GM19397 (cell line): ENCODE results near the gene ISG15.
"Not testable (repeated sequence)": the region's sequence is repeated elsewhere in the genome, so short reads cannot be mapped to it uniquely, and the experiment has no call there.

ENCODE experiments used
- ATAC-seq: cut with Tn5 transposase; IDR thresholded peaks from one replicate; pipeline ENCODE4 v1.9.1; 2021; ENCODE audit warnings: mild to moderate bottlenecking, moderate library complexity; ENCODE audit not compliant: unreplicated experiment

Gene ISG15

DNA sequence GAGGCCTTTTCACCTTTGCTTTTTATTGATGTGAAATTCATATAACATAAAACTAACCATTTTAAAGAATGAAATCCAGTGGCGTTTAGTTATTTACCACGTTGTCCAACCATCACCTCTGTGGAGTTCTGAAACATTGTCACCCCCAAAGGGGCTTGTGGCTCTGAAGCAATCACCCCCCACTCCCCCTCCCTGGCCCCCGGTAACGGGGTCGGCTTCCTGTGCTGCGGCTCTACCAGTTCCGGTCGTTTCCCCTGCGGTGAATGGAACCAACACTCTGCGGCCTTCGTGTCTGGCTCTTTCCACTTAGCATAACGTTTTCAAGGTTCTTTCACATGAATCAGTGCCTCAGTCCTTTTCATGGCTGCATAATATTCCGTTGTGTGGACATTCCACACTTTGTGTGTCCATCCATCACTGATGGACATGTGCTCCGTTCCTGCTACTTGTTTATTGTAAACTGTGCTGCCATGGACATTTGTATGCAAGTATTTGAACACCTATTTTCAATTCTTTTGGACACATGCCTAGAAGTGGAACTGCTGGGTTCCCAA, 1.8 kb upstream of the ISG15 start:
- no peak for ATAC-seq

DNA sequence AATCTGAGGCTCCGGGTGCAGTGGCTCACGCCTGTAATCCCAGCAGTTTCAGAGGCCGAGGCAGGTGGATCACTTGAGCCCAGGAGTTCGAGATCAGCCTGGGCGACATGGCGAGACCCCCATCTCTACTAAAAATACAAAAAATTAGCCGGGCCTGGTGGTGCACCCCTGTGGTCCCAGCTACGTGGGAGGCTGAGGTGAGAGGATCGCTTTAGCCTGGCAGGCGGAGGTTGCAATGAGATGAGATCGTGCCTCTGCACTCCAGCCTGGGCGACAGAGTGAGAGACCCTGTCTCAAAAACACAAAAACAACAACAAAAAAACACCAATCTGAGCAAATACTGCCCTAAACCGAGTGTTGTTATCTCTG, 577 bp upstream of the ISG15 start:
- ATAC-seq: not testable (repeated sequence)

DNA sequence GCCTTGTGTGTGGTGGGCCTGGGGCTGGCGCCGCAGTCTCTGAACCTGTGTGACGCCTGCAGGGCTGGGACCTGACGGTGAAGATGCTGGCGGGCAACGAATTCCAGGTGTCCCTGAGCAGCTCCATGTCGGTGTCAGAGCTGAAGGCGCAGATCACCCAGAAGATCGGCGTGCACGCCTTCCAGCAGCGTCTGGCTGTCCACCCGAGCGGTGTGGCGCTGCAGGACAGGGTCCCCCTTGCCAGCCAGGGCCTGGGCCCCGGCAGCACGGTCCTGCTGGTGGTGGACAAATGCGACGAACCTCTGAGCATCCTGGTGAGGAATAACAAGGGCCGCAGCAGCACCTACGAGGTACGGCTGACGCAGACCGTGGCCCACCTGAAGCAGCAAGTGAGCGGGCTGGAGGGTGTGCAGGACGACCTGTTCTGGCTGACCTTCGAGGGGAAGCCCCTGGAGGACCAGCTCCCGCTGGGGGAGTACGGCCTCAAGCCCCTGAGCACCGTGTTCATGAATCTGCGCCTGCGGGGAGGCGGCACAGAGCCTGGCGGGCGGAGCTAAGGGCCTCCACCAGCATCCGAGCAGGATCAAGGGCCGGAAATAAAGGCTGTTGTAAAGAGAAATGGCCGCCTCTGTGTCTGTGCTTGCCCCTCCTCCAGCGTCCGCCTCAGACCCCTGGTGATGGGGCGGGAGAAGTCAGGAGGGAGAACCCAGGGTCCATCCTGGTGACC, 788 bp downstream of the ISG15 start:
- peak; percentile 4 for ATAC-seq

DNA sequence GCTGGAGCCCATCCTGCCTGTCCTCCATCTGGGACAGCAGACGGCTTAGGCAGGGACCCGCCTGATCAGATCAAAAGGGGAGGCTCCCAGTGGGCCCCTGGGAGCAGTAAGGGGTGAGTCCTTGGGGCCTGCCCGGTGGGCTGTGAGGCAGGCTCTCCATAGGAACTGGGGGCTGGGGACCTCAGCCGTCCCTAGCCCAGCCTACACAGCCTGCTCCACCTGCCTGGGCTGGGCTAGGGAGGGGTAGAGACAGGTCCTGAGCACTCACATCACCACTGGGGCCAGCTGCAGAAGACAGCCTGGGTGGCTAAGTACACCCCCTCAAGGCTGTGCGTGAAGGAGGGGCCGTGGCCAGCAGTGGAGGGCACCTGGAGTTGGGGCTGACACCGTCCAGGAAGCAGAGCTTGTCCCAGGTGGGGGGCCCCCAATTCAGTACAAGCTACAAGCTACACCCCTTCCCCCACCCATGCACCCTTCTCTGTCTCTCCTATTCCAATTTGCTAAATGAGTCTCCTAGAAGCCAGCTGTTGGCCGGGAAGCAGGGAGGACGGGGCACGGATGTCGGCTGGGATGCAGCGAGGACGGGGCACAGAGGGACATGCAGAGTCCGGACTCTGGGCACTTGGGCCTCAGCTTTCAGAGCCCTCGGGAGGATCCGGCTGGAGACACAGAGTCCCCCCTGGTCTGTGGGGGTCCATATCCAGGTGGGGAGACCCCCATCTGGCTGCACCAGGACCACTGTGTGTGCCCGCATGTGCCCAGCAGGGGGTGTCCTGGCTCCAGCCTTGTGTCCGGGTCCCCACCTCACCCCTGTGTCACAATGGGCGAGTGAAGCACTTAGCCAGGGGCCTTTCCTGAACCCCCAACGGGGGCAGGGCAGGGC, 1.7 kb downstream of the ISG15 start:
- no peak for ATAC-seq

DNA sequence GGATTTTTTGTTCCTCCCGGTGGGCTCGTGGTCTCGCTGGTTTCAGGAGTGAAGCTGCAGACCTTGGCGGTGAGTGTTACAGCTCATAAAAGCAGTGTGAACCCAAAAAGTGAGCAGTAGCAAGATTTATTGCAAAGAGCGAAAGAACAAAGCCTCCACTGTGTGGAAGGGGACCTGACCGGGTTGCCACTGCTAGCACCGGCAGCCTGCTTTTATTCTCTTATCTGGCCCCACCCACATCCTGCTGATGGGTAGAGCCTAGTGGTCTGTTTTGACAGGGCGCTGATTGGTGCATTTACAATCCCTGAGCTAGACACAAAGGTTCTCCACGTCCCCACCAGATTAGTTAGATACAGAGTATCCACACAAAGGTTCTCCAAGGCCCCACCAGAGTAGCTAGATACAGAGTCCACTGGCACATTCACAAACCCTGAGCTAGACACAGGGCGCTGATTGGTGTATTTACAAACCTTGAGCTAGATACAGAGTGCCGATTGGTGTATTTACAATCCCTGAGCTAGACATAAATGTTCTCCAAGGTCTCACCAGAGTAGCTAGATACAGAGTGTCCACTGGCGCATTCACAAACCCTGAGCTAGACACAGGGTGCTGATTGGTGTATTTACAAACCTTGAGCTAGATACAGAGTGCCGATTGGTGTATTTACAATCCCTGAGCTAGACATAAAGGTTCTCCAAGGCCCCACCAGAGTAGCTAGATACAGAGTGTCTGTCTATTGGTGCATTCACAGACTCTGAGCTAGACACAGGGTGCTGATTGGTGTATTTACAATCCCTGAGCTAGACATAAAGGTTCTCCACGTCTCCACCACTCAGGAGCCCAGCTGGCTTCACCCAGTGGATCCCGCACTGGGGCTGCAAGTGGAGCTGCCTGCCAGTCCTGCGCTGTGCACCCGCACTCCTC, 4.4 kb downstream of the ISG15 start:
- ATAC-seq: not testable (repeated sequence)

DNA sequence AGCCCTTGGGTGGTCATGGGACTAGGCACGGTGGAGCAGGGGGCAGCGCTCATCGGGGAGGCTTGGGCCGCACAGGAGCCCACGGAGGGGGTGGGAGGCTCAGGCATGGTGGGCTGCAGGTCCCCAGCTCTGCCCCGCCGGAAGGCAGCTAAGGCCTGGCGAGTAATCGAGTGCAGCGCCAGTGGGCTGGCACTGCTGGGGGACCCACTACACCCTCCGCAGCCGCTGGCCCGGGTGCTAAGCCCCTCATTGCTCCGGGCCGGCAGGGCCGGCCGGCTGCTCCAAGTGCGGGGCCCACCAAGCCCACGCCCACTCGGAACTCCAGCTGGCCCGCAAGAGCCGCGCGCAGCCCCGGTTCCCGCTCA, 5.0 kb downstream of the ISG15 start:
- not testable (repeated sequence) for ATAC-seq

DNA sequence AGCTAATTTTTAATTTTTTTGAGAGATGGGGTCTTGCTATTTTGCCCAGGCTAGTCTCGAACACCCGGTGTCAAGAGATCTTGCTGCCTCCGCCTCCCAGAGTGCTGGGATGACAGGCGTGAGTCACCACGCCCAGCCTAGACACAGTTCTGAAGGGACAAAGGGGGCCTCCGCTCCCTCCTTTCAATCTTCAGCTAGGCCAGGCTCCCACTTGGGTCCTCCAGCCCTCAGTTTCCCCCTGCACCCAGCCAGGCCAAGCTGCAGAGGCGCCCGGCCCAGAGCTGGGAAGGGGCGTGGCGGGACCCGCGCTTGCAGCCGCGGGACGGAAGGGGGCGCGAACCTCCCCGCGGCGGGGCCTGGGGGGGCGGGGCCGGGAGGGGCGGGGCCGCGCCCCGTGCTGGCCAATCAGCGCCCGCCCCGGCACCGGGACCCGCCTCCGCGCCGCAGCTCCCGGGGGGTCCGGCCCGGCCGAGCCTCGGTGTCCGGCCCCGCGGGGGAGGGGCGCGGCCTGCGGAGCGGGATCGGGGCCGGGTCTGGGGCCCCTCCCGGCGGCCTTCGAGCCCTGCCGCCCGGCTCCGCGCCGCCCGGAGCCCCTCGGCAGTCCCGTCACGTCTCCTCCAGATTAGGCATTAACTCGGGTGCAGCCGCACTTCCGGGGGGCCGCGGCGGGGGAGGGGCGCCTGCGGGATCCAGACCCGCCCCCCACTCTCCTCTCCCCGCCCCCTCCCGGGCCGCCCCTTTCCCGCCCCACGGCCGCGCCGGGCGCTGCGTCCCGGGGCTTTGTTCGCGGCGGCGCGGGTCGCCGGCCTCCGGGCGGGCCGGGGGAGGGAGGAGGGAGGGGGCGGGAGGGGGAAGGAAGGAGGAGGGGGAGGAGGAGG, 6.1 kb downstream of the ISG15 start:
- peak; percentile 61 for ATAC-seq

DNA sequence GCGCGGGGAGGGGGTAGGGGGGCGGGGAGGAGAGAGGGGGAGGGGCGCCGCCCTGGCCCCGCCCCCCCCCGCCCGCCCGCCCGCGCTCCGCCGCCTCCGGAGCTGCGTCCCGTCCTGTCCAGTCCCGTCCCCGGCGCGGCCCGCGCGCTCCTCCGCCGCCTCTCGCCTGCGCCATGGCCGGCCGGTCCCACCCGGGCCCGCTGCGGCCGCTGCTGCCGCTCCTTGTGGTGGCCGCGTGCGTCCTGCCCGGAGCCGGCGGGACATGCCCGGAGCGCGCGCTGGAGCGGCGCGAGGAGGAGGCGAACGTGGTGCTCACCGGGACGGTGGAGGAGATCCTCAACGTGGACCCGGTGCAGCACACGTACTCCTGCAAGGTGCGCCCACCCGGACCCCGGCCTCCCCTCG, 6.7 kb downstream of the ISG15 start, which contains the start of gene AGRN:
Gene AGRN (plus strand): TSS at position 121 of the 405 bp plus-strand sequence. CDS start 53 bp downstream, at position 174.
- peak; percentile 40 for ATAC-seq

DNA sequence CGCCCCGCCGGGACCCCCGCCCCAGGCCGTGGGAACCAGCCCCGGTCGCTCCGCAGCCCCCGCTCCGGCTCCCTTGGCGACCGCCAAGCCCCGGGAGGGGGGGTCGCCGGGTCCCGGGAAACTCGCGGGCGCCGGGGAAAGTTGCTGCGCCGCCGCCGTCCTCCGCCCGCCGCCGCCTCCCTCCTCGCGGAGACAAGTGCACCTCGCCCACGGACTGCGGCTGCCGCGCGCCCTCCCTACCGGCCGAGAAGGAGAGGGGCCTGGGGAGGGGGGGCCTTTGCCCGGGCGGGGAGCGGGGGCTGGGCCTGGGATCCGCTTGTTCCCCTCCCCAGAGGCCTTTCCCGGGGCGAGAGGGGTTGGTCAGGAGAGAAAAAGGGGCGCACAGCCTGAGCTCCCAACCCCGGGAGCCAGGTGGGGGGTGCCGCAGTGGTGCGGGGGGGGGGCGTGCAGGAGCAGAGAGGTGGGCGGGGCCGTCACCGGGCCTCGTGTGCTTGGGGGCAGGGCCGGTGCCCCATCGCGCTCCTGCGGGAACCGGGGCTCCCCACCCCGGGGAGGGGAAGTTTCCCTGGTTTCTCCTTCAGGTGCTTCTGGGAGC, 7.2 kb downstream of the ISG15 start:
- ATAC-seq: peak; percentile 12

DNA sequence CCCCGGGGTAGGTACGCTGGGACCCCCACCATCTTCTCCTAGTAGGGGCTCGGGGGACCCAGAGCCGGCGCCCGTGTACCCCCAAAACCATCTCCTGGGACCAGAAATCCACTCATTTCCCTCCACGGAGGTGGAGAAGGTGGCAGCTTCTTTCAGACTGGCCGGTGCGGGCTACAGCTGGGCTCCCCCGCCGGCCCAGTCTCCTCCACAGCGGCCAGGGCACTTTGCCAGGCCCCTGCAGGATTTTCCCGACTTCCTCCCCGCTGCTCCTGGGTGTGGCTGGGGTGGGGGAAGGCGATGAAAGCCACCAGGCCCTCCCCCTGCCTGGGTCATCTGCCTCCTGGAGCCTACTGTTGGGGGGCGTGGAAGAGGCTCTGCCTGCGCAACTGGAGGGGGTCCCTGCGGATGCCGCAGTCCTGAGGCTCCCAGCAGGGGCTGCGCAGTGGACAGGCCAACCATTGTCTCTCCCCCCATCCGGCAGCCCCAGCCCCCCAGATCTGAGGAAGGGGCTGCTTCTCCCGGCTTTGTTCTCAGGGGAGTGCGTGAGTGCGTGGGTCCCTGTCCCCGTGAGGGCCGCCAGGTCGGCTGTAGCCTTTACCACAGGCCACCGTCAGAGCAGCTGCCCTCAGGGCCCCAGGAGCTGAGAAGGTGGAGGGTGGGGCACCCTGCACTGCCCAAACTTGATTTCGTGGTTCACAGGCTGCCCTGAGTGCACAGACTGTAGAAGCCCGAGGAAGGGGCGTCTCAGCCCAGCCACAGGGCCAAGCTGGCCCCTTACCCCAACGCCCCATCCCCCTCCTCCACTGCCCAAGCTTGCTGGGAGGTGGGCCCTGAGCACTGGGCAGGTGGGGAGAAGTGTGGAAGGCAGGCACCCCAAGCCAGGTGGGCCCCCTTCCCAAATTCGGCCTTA, 8.0 kb downstream of the ISG15 start:
- ATAC-seq: no peak

DNA sequence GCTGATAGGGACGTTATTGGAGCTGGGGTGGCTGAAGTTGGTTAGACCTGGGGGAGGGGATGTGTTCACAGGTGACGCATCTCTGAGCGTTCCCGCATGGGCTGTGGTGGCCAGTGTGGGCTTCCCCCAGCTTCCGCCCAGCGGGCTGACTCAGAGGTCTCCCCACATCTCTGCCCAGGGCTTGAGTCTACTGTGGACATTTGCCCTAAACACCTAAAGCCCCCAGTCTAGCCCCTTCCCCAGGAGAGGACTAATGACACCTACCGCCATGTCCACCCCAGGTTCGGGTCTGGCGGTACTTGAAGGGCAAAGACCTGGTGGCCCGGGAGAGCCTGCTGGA, 8.6 kb downstream of the ISG15 start:
- no peak for ATAC-seq

DNA sequence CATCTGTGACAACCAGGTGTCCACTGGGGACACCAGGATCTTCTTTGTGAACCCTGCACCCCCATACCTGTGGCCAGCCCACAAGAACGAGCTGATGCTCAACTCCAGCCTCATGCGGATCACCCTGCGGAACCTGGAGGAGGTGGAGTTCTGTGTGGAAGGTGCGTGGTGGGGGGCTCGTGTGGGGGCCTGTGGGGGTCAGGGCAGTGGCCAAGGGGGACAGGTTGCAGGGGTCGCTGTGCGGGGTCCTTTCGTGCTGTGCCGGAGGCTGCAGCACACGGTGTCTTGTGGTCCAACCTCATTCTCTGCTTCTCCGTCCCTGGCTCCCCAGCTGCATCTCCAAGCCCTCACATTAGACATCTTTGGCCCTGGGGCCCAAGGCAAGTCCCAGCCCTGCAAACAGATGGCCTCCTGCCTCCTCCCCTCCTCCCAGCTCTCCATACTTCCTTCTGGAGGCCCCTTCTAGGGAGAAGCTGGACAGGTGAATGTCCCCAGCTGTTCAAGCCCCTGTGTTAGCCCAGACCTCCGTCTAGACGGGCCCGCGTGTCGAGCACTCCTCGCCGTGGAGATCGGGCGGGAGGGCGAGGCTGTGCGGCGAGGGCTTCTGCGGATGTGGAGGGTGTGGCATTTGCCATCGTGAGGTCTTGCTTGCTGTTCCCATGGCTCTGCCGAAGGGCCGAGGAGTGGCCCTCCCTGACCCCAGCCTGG, 9.2 kb downstream of the ISG15 start:
- ATAC-seq: no peak

DNA sequence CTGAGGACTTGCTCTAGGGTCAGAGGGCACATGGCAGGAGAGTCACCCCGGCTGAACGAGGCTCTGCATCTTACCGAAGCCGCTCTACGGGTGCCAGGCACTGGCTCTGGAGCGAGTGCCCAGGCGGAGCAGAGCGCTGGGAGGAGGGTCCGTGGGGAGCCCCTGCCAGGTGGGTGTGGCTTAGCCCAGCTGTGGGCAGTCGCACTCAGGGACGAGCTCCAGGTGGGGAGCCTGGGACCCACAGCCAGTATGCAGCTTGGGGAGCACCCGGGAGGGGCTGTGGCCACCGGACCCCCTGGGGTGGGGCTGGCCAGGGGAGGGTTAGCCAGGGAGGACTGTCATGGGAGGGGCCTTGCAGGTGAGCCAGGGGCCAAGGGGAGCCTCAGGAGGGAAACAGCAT, 10.4 kb downstream of the ISG15 start:
- ATAC-seq: no peak

DNA sequence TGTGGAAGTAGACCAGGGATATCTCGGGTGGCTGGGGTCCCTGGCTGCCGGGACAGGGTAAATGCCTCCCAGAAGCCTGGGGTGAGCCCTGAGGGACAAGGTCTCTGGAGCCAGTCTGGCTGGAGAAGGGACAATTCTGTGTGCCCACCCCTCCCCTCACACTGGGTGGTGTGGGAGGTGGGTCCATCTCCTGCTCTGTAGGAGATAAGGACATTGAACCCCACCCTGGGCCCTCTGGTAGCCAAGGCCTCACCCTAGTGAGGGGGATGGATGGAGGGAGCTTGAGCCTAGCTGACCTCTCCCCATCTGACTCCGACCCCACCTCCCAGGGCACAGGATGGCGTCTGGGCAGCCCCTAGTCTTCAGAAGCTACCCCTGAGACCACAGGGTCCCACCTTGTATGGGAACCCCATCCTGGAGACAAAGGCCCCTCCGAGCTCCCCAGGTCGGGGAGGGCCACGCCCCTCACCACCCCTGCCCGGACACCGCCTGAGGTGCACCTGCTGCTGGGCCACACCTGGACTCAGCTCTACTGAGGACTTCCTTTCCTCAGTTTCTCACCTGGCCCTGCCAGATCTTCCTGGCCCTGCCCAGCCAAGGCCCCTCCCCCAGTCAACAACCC, 11.0 kb downstream of the ISG15 start:
- no peak for ATAC-seq

DNA sequence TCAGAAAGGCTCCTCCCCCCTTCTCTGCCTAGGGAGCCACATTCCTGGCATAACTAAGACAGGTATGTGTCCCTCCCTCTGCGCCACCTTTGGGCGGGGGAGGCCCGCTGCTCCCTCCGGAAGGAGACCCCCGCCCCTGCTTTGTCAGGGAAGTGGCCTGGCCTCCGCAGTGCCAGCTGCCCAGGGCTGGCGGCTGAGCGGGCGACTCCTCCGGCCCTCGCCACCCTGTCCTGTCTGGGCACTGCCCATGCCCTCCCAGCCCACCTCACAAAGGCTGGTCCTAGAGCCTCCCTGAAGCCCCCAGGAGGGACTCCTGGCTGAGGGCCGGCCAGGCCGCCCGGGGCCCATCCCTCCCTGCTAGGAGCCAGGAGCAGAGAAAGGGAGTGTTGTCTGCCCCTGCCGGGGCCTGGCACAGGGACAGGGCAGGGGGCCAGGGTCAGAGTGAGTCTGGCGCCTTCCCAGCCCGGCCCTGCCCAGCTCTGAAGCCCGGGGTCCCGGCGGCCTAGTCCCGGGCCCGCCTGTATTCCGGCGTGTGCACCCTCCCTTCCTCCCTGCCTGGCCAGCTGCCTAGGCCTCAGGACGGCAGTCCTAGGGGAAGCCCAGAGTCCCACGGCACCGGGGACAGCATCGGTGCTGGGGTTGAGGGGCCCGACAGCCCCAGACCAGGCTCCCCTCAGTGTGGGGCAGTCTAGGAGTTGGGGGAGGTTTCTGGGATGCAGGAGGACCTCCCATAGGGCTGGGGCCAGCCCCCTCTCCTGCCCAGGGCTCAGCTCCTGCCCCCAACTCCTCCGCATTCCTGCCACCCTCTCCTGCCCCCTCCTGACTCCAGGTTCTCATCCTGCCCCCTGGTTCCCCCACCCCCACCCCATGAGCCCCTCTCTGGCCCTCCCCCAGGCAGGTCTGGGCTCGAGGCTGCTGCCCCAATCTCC, 11.7 kb downstream of the ISG15 start:
- ATAC-seq: no peak

DNA sequence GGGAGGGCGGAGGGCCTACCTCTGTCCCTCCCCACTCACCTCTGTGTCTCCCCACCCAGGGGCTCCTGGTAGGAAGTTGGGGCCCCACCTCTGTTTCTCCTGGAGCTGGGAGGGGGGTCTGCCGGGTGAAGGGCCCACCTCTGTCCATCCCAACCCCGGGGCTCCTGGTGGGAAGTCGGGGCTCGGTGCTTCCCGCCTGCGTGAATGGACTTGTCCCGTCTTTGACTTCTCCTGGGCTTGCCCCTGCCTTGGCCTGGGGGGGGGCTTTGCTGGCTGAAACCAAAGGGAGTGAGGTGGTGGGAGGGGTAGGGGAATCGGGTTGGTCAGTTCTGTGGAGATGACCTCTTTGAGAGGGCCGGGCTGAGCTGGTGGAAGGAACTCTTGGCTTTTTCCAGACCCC, 12.4 kb downstream of the ISG15 start:
- no peak for ATAC-seq
